NCI-H510A treated with DMSO at 0.1 percent for 48 hours (cell line): ENCODE measurements around the gene RBM8A.
A peak's percentile ranks its signal among the peaks of the same experiment; 100 is the strongest.

Source experiments
- DNase-seq: peaks from one replicate; lab custom pipeline; 2025; lab: John Stamatoyannopoulos, UW

The RBM8A gene

DNA sequence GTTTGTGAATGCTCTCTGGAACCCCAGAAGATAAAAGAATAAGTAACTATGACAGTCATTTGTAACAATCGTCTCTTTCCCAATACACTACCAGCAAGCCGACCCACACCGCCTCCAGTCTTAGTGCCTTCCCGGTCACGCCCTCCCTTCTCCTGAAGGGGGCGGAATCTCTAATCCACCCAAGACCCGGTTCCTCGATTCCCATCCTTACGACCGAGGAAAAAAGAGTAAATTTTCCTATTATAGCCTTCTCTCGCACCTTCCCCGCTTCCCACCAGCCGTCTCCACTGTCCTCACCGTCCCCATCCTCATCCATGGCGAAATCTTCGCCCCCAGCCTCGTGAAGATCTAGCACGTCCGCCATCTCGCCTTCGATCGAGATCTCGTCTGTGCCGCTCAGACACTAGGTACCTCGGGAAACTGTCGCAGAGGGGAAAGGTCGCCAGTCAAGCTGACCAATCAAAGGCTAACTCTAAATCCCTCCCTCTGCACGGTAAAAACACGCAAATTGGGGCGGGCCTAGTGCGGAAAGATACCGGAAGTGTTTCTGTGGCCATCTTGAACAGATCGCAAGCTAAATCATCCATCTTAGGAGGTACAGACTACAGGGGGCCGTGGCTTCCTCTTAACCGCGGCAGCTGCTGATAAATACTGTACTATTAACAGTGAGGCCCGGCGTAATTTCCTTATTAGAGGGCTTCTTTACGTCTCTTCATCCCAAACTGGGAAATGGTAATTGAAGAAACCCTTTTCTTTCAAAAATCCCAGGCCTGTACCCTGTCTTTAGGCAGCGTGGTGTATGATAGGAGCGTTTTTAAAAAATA is at the start of gene RBM8A:
Gene RBM8A, minus strand, starts transcription at position 422 of the 824 bp plus-strand sequence. Its CDS starts 58 bp downstream, at position 364.
- peak; percentile 91 for DNase-seq

DNA sequence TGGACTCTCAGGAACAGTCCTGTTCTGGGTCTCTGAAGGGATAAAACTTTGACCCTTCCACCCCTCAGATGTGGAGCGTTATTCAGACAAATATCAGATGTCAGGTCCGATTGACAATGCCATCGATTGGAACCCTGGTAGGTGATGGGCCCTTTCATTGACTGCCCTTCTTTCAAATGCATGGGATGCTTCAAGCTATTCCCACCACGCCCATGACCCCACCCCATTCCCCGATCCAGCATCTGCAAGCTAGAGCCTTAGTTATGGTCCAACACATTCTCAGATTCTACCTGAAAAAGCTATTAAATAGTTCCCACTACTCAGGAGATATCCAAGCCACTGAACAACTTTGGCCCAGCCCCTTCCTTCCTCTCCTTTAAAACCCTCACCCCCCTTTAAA is 49.7 kb upstream of the RBM8A start:
- no peak for DNase-seq

DNA sequence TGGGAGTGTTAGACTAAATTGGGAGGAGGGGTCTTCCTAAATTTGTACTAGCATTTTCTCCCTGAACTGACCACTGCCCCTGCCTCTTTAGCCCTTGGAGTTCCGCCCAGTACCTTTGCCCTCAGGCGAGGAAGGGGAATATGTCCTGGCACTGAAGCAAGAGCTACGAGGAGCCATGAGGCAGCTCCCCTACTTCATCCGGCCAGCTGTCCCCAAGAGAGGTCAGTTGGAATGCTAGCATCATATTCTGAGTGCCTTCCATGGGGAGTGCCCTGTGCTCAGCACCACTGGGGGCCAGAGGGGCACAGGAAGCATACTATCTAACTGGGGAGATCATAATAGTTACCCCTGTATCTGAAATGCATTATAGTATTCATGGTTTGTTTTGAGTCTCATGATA is 47.9 kb upstream of the RBM8A start:
- no peak for DNase-seq

DNA sequence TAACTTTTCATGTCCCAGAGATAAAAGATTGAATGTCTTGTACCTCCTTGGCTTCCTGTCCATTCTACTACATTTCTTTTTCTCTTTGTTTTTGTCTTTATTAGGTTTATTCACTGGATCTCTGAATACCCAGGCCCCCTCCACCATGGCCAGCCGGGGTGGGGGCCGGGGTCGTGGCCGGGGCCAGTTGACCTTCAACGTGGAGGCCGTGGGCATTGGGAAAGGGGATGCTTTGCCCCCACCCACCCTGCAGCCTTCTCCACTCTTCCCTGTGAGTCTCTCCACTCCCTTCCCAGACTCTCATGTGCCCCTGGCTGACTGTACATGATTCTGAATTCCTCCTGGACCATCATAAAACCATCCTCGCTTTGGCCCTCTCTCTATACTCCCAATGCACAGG is 47.4 kb upstream of the RBM8A start:
- DNase-seq, result no peak

- no peak for DNase-seq
Measured at GRCh38 chr1:145972580-145972979, 45.3 kb upstream of the RBM8A start.

DNA sequence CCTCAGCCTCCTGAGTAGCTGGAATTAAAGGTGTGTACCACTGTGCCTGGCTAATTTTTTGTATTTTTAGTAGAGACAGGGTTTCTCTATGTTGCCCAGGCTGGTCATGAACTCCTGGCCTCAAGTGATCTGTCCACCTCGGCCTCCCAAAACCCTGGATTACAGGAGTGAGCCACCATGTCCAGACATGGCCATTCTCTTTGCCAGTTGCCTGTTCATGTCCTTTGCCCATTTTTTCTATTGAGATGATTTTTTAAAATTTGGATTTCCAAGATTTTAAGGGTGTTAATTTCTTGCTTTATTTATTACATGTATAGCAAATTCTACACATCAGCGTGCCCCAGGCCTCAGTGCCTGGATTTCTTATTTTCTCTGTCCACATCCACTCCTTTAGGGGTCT is 40.0 kb upstream of the RBM8A start:
- no peak for DNase-seq

GRCh38 chr1:145965119-145965744 is 37.9 kb upstream of the RBM8A start:
- DNase-seq, result no peak

GRCh38 chr1:145964328-145965118 is 37.2 kb upstream of the RBM8A start, which contains the start of the genes ANKRD34A and POLR3GL:
Gene ANKRD34A (minus strand): TSS chr1:145964575. CDS start chr1:145961759, 2,816 bp downstream.
Gene POLR3GL (plus strand): TSS chr1:145964690. CDS start chr1:145974866, 10,176 bp downstream.
- DNase-seq, result peak; percentile 91

GRCh38 chr1:145963265-145964019 is 36.2 kb upstream of the RBM8A start:
- peak; percentile 33 for DNase-seq

DNA sequence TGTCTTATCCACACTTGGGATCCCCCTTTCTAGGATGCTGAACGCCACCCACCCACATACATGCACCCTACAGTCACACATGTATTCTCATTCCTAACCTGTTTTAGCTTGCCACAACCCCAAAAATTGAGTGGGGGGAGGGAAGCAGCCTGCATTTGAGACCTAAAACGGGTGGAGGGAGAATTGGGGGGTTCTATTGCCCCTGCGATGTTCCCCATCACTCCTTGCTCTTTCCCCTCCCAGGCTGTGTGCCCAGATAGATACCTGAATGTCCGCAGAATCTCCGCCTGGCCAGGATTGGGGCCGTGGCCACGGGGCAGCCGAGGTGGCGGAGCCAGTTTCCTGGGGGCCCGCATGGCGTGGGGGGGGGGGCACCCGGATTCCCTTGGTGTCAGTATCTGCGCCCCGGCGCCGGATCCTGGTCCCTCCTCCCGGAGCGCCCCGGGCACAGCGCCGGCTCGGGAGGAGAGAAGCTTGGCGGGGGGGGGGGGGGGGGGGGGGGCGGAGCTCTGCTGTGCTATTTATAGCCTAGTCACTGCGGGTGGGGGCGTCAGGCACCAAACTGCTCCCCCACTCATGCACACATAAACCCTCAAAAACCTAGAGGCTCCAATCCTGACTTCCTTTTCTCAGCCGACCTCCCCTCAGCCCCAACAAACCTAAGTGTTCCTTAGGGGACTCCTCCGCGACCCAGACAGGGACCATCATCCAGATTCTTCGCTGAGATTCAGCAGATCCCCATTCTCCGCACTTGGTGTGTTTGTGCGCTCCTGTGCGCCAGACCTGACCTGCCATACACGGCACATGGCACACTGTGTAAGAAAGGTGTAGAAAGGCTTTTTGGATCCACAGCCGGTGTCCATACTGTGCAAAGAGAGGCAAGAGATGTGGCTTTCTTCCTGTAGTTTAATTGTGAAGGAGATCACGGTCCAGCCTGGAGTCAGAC is 35.1 kb upstream of the RBM8A start:
- DNase-seq, result no peak

DNA sequence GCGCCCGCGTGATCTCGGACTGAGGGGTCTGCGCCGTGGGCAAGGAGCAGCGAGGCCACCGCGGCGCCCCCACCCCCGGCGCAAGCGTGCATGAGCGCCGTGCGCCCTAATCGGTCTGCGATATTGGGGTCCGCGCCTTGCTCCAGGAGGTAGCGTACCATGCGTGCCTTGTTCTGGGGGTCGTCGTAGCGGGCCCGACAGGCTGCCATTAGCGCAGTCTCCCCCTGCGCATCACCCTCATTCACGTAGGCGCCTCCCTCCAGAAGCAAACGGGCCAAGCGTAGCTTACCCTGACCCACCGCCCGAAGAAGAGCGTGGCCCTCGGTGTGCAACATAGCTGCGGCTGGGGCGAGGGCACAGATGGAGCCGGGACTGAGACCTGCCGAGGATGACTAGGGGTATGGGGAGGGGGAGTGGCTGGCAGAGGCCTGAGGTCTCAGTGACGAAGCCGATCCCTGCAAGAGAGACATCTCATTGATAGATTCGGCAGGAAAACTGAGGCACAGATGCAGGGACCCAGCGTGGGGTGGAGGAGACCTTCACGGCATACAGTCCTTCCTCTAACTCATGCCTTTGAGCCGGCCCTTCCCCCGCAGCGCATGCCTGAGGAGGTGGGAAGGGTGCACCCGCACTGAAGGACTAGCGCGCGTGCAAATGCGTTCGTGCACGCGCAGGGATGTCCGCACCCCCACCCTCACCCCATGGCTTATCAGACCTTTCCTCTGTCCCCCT is 34.3 kb upstream of the RBM8A start:
- DNase-seq, result no peak

DNA sequence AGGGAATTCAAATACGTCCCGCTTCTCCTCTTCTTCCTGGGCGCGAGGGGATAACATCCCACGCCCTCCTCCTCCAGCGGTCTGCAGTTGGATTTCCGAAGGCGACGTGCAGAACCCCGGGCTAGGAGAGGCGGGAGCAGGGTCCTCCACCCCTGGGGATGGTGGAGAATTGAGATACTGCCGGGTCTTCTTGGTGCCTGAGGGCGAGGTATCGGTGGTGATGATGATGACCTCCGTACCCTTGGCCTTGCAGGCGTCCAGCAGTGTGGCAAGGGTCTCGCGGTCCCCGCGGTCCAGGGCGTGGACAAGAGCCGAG is 33.8 kb upstream of the RBM8A start:
- no peak for DNase-seq

DNA sequence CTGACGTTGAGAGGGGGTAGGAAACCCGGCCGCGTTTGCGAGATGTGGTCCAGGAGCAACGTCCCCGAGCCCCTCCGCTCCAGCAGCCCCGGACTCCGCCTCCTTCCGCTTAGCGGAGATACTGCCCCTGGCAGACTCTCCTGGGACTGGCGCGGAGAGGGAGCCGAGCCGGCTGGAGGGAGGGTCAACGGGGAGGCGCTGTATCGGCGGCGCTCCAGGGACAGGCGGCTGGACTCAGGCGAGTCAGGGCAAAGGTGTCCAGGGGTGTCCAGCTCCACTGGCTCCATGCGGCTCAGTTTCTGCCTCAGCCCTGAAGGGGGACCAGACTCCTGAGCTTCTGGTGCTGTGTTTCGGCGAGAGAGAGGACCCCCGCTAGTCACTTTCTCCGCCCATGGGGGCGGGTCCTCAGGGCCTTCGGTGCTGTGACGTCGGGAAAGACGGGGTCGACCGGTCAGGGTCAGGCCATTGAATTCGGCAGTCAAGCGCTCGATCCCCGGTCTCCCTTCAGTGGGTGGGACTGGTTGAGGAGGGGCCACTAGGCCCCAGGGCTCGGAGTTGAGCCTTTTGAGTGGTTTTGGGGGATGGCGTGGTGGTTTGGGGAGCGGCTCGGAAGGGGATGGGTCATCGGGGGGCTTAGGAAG is 33.3 kb upstream of the RBM8A start:
- DNase-seq, result peak; percentile 88

DNA sequence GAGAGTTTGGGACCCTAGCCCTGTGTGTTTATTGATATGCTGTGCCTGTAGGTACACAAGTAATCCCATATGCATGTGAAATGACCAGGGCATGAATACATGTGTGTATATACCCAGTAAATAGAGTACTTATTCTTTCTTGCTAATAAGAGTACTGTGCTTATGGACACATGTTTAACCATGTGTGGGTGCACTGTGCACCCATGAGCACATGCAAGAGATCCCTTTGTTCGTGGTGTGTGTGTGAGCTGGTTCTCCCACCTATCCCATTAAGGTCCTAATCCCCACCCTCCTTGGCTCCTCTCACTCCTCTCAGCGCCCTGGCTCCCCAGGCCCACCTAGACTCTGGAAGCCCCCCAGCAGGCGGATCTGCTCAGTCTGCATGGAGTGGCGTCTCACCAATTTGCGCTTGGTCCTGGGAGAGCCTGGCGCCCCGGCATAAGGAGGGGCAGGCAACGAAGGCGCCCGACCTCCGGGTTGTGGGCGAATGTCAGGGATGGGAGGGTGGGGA is 32.7 kb upstream of the RBM8A start:
- no peak for DNase-seq

GRCh38 chr1:145959333-145959732 is 32.0 kb upstream of the RBM8A start:
- DNase-seq, result no peak

DNA sequence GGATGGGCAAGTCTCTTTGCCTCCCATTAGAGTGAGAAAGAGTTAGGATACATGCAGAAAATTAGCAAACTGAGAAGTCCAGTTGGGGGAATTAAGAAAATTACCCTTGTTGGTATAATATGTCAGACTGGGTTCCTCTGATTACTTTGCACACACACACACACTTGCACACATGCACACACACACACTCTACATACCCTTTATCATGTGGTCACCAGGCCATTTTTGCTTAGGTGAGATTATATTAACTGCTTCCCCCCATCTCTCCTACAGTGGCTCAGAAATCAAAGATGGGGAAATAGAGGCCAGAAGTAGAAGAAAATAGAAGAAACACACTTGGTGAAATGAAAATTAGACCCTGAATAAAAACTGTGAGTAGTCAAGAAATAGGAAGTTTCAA is 31.4 kb upstream of the RBM8A start:
- no peak for DNase-seq

DNA sequence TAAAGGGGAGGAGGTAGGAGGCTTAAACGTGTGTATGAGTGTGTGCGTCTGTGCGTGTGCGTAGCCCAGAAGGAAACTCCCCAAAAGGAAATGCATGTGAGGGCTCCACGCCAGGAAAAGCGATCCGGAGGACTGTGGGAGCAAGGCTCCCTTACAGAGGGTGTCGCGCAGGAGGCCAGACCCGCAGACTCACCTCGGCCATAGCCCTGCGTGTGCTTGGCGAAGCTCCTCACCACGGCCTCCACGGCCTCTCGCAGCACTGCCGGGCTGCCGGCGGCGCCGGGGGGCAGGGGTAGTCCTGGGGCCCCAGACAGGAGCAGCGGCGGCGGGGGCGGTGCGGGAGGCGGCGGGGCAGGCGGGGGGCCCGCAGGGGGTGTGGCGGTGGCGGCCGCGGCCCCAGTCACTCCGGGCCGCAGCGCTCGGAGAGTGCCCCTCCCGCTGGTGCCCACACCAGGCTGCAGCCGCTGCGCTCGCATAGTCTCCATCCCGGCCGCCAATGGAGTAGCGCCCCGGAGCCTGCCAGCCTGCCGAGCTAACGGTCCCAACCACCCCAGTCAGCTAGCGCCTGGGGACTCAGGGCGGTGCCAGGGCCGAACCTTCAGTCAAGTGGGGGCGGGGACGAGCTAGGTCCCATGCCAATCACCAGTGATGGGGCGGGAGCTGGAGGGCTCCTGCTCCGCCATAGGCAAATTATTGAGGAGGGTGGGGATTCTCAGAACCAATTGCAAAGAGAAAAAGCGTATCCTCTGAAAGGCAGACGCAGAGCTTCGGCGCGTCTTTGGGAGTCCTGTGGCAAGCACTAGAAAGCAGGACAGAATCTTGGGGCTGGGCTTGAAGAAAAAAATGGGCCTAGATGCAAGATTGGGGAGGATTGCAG is 30.4 kb upstream of the RBM8A start, which contains the start of gene LIX1L:
Gene LIX1L, minus strand, starts transcription at position 575 of the 877 bp plus-strand sequence. Its CDS starts 90 bp downstream, at position 485.
- peak; percentile 91 for DNase-seq

DNA sequence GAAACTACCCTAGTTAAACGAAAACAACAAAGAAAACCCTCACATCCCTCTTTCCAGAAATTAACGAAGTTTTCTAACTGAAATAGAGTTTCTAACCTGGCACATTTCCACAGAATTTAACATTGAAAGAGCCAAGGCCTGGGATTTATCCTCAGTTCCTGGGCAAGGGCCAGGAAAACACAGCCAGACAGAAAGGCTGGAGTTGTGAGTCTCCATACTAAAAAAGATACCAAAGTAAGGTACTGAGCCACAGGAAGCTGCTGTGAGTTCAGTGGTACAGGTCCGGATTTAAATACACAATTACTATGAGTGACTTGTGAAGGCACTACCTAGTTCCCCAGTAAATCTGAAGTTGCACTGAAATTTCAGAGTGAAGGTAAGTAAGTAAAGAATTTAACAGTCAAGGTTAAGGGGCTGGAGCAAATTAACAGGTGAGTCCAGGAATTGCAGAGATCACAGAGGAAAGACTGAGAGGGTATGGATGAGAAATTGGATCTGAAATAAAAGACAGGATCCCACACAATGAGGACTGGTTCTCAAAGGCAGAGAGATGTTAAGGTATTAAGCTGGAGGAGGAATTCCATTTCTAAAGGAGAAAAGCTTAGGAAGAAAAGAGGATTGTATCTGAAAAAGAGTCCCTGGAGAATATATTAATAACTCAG is 29.6 kb upstream of the RBM8A start:
- DNase-seq, result peak; percentile 9
